Nephron progenitor cell (in vitro differentiated cells): Measurements from ENCODE around the gene TRAPPC5.
A peak's percentile ranks its signal among the peaks of the same experiment; 100 is the strongest.

Experiments
- DNase-seq: peaks from one replicate; pipeline ENCODE4 v3.0.0; 2021
- H3K27ac Mint-ChIP-seq: 2 replicates; pipeline ENCODE4 v1.8.0; 2021; ENCODE audit warnings: mild to moderate bottlenecking, moderate library complexity, mixed read lengths
- H3K27me3 Mint-ChIP-seq: 2 replicates; pipeline ENCODE4 v1.8.0; 2021; ENCODE audit warnings: mild to moderate bottlenecking, low read depth, mixed read lengths; ENCODE audit not compliant: poor library complexity
- H3K36me3 Mint-ChIP-seq: 2 replicates; pipeline ENCODE4 v1.8.0; 2021; ENCODE audit warnings: low read depth, mixed read lengths
- H3K4me1 Mint-ChIP-seq: 2 replicates; pipeline ENCODE4 v1.8.0; 2021; ENCODE audit warnings: mixed read lengths
- H3K4me3 Mint-ChIP-seq: 2 replicates; pipeline ENCODE4 v1.8.0; 2021; ENCODE audit warnings: mild to moderate bottlenecking, moderate library complexity, mixed read lengths
- H3K9me3 Mint-ChIP-seq: 2 replicates; pipeline ENCODE4 v1.8.0; 2021; ENCODE audit warnings: mild to moderate bottlenecking, moderate library complexity, mixed read lengths
- TF ChIP-seq, protein P1 (sequence below): fragments of 200-600 bp; sonication (generic); IDR thresholded peaks from 2 replicates; pipeline ENCODE4 v1.5.0; 2021; ENCODE audit warnings: antibody characterized with exemption

The TRAPPC5 gene

DNA sequence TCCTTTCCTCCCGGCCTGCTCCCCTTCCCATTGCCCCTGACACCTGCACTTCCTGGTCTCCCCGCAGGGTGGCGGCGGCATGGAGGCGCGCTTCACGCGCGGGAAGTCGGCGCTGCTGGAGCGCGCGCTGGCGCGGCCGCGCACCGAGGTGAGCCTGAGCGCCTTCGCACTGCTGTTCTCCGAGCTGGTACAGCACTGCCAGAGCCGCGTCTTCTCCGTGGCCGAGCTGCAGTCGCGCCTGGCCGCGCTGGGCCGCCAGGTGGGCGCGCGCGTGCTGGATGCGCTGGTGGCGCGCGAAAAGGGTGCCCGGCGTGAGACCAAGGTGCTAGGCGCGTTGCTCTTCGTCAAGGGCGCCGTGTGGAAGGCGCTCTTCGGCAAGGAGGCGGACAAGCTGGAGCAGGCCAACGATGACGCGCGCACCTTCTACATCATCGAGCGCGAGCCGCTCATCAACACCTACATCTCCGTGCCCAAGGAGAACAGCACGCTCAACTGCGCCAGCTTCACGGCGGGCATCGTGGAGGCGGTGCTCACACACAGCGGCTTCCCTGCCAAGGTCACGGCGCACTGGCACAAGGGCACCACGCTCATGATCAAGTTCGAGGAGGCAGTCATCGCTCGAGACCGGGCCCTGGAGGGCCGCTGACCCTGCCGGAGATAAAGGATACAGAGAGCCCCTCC is 1.7 kb downstream of the TRAPPC5 start:
- TF ChIP-seq, protein P1, sequence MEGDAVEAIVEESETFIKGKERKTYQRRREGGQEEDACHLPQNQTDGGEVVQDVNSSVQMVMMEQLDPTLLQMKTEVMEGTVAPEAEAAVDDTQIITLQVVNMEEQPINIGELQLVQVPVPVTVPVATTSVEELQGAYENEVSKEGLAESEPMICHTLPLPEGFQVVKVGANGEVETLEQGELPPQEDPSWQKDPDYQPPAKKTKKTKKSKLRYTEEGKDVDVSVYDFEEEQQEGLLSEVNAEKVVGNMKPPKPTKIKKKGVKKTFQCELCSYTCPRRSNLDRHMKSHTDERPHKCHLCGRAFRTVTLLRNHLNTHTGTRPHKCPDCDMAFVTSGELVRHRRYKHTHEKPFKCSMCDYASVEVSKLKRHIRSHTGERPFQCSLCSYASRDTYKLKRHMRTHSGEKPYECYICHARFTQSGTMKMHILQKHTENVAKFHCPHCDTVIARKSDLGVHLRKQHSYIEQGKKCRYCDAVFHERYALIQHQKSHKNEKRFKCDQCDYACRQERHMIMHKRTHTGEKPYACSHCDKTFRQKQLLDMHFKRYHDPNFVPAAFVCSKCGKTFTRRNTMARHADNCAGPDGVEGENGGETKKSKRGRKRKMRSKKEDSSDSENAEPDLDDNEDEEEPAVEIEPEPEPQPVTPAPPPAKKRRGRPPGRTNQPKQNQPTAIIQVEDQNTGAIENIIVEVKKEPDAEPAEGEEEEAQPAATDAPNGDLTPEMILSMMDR: no peak
- Mint-ChIP-seq H3K4me3 (peak overlapping the region; percentile 89), H3K27me3 (peaks cover 23% of the 10 kb centered on the region), H3K36me3 (peaks cover 29% of the 10 kb centered on the region), H3K27ac (no peak overlapping the region), H3K9me3 (no peaks in the 10 kb centered on the region), H3K4me1 (peaks cover 37% of the 10 kb centered on the region)
- no peak for DNase-seq

DNA sequence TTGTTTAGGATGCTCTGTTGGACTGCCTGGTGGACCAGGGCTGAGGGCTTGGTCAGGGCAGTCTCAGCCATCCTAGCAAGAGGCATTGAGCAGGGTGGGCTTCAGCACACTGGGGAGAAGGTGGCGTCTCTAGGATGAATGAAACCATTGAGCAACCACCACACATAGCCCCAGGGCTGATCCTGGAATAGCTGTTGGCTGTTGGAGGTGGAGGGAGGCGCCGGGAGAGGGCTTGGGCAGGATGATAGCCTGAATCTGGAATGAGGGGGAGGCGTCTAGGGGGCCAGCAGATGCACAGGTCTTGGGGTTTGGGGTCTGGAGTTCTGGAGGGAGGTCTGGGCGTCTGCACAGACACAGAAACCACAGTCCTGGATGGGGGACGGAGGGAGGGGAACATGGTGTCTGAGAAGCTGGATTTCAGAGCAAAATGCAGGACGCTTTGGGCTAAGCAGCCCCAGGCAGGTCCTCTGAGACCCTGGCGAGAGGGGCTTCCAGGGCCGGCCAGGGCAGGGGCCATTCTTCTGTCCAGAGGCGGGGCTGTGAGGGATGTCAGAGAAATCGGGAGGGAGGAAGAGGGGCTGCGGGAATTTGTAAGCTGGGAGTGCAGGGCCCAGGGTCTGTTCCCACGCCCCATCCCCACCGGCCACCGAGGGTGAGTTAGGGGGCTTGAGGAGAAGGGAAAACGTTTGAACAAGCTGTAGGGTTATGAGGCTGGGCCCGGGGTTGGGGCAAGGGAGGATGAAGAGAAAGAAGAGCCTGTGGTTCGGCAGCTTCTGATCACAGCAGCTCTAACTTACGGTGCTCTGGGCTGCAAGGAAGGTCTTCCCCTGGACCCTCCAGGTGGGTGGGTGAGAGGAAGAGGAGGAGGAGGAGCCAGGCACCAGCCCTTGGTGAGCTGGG is 5.2 kb downstream of the TRAPPC5 start:
- H3K9me3 Mint-ChIP-seq: no peaks in the 10 kb centered on the region
- peak overlapping the region; percentile 89 for H3K27ac Mint-ChIP-seq
- TF ChIP-seq, protein P1: no peak
- H3K4me3 Mint-ChIP-seq: no peak overlapping the region
- H3K36me3 Mint-ChIP-seq: peaks cover 29% of the 10 kb centered on the region
- H3K4me1 Mint-ChIP-seq: peaks cover 15% of the 10 kb centered on the region
- DNase-seq: no peak
- no peaks in the 10 kb centered on the region for H3K27me3 Mint-ChIP-seq

DNA sequence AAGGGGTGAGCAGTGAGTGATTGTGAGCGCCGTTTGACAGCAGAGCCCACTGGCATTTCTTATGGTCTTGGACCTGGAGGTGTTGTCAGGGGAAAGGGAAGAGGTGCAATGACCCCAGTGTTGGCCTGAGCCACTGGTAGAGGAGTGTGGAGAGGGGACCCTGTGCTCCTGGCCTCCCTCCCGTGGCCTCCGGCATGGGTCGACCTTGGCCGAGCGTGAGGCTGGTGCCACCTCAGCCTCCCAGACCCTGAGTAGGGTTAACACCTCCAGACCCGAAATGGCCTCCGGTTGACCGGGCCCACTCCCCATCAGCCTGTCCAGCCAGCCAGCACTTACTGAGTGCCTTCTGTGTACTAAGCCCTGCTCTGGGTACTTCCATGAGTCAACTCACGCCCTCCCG is 6.5 kb downstream of the TRAPPC5 start:
- DNase-seq: no peak
- H3K36me3 Mint-ChIP-seq: peaks cover 29% of the 10 kb centered on the region
- H3K9me3 Mint-ChIP-seq: no peaks in the 10 kb centered on the region
- H3K4me3 Mint-ChIP-seq: no peak overlapping the region
- TF ChIP-seq, protein P1: no peak
- no peak overlapping the region for H3K27ac Mint-ChIP-seq
- peaks cover 10% of the 10 kb centered on the region for H3K4me1 Mint-ChIP-seq
- no peaks in the 10 kb centered on the region for H3K27me3 Mint-ChIP-seq

DNA sequence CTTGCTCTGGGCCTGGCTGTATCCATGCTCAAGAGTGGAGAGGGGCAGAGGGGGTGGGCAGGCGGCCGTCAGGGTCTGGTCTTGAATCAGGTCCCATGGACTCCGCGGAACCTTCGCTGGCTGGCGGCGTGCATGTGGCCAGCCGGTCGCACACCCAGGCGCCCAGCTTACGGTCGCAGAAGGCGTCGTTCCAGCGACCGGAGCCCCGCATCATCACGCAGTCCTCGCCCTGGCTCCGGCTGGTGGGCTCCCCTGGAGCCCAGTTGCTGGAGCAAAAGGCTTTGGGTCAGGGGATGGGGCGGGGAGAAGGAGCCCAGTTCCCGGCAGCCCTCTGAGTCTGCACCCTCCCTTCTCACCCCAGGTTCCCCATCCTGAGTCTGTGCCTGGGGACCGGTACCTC is 8.5 kb downstream of the TRAPPC5 start:
- Mint-ChIP-seq H3K36me3 (peaks cover 12% of the 10 kb centered on the region), H3K27me3 (no peaks in the 10 kb centered on the region), H3K27ac (no peak overlapping the region), H3K4me3 (no peak overlapping the region), H3K4me1 (peaks cover 10% of the 10 kb centered on the region), H3K9me3 (no peaks in the 10 kb centered on the region)
- DNase-seq: no peak
- TF ChIP-seq, protein P1: no peak

DNA sequence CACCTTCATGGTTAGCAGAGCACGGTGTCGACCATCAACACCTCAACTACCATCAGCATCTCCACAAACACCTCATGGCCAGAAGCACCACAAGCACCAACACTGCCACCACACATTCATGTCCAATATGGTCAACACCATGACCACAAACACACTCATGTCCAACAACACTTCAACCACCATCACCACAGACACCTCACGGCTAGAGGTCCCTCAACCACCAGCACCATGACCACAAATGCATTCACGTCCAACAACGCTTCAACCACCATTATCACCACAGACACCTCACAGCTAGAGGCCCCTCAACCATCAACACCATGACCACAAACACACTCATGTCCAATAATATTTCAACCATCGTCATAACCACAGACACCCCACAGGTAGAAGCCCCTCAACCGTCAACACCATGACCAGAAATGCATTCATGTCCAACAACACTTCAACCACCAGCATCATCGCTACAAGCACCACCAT is 10.2 kb downstream of the TRAPPC5 start:
- H3K4me3 Mint-ChIP-seq: no peak overlapping the region
- H3K27ac Mint-ChIP-seq: no peak overlapping the region
- DNase-seq: no peak
- no peaks in the 10 kb centered on the region for H3K9me3 Mint-ChIP-seq
- peaks cover 3% of the 10 kb centered on the region for H3K36me3 Mint-ChIP-seq
- TF ChIP-seq, protein P1: no peak
- H3K4me1 Mint-ChIP-seq: peaks cover 3% of the 10 kb centered on the region
- H3K27me3 Mint-ChIP-seq: peaks cover 9% of the 10 kb centered on the region
